Vagina (tissue), 2 donors: Measurements from ENCODE around the gene NID2.

Experiments
- POLR2A ChIP-seq, 2 donors: fragments of 450-650 bp; IDR thresholded peaks; one replicate each; pipeline ENCODE4 v1.6.1; 2017; ENCODE audit warnings: antibody characterized with exemption in 2 of 2, mild to moderate bottlenecking in 2 of 2, moderate library complexity in 2 of 2
- POLR2AphosphoS5 ChIP-seq, 2 donors: sonication (generic); formaldehyde crosslinking; IDR thresholded peaks; one replicate each; pipeline ENCODE4 v1.9.0; 2017; ENCODE audit warnings: antibody characterized with exemption in 2 of 2, mild to moderate bottlenecking in 2 of 2, low read depth in 1 of 2; ENCODE audit not compliant: insufficient read depth in 1 of 2
- TF ChIP-seq, protein P1 (sequence below), 3 experiments: fragments of 450-650 bp in 2 of 3; fragments of 200-600 bp in 1 of 3; sonication (generic) in 1 of 3; IDR thresholded peaks; one replicate each; pipeline ENCODE4 v1.5.1; 2017 to 2019; ENCODE audit warnings: antibody characterized with exemption in 3 of 3, mild to moderate bottlenecking in 2 of 3, moderate library complexity in 2 of 3

DNA sequence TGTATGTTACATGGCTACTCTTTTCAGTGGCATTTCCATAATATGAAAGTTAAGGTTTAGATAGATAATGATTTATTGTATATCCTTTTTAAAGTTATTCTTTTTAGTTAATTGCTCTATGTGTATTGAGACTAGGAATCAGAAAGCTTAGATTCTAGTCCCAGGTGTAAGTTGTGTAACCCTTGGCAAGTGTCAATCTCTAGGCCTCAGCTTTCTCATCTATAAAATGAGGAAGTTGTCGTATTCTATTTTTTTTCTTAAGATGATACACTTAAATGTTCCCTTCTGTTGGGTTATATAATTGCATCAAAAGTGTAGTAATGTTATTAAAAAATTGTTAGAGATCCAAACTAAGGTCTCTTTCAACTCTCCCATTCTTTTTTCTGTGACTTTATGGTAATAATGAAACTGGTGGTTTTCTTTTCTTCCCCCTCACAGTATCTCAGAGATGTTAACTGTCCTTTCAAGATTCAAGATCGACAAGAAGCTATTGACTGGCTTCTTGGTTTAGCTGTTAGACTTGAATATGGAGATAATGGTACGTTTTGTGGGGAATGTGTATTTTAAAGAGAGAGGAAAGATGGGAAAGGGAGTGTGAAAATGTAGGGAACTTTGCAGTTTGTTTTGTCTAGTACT lies 75.5 kb downstream of the NID2 start:
- TF ChIP-seq, protein P1, sequence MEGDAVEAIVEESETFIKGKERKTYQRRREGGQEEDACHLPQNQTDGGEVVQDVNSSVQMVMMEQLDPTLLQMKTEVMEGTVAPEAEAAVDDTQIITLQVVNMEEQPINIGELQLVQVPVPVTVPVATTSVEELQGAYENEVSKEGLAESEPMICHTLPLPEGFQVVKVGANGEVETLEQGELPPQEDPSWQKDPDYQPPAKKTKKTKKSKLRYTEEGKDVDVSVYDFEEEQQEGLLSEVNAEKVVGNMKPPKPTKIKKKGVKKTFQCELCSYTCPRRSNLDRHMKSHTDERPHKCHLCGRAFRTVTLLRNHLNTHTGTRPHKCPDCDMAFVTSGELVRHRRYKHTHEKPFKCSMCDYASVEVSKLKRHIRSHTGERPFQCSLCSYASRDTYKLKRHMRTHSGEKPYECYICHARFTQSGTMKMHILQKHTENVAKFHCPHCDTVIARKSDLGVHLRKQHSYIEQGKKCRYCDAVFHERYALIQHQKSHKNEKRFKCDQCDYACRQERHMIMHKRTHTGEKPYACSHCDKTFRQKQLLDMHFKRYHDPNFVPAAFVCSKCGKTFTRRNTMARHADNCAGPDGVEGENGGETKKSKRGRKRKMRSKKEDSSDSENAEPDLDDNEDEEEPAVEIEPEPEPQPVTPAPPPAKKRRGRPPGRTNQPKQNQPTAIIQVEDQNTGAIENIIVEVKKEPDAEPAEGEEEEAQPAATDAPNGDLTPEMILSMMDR (IDR thresholded peaks at IDR 0.05), result no peak
- no peak for TF ChIP-seq POLR2AphosphoS5 (IDR thresholded peaks at IDR 0.05; ENCODE audit: insufficient read depth in 1 of 2, low read depth in 1 of 2)
- TF ChIP-seq POLR2A (IDR thresholded peaks at IDR 0.05), result no peak
